HG03103 (cell line): ENCODE results near the gene HIBCH.
"Not testable (repeated sequence)": the region's sequence is repeated elsewhere in the genome, so short reads cannot be mapped to it uniquely, and the experiment has no call there.

Source experiments
- ATAC-seq: cut with Tn5 transposase; IDR thresholded peaks from one replicate; pipeline ENCODE4 v1.9.1; 2021; ENCODE audit warnings: low read depth; ENCODE audit not compliant: unreplicated experiment

The HIBCH gene

DNA sequence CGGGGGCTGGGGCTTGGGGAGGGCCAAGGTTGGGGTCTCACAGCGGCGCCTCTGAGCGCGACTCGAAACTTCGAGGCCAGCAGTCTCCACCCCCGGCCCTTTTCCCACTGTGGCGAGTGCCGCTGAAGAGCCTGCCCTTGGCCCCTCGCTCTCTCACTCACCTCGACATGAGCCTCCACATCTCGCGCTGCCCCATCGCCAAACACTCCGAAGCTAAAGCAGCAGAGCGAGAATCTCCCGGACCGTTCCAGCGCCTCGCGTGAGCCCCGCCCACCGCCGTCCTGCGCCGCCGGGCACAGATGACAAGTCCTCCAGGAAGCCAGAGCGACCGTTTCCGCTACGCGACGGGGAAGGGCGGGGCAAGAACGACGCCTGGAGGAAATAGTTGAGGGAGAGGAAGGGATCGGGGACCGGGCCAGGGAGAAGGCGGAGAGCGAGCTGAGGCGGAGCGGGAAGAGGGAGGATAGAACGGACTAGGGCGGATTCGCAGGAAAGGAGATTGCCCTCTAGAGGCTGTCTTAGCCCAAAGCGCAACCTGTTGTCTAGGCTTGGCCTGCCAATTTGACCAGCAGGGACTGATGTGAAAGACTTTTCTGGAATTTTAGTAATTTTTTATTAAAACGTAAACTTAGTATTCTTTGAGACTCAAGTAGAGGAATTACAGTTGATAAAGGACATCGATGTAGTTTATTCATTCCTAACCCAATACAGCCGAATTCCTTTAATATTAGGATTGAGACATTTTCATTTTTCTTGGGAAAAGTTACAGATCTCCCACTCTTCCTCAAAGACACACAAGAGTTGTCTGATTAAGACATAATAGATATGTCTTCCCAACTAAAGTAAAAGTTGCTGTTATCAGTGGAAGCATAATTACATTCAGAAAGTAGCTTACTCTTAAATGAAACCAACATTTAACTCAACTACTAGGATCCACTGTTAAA, at the start of gene HIBCH:
TSS of gene HIBCH (minus strand) at position 272 of the 944 bp plus-strand sequence. CDS start at position 196, 76 bp downstream.
- ATAC-seq, result peak; percentile 93

DNA sequence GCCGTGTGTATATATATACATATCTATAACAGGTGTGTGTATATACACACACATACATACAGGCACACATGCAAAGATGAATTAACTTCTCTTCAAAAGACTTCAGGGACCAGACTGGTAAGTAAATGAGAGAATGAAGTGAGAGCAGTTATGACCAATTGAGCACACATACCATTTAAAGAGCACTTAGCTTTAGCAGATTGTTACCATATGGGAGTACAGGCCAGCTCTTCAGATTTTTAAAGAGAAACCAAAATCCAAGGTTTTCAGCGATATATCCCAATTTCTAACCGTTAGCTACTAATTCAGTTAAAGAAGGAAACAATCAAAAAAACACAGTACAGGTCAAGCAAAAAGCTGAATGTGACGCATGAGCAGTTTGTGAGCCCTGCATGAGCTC, 47.5 kb upstream of the HIBCH start:
- ATAC-seq, result no peak

- ATAC-seq, result no peak
These were observed 46.7 kb upstream of the HIBCH start for GRCh38 chr2:190366248-190366753.

GRCh38 chr2:190365499-190366204, 46.0 kb upstream of the HIBCH start:
- no peak for ATAC-seq

DNA sequence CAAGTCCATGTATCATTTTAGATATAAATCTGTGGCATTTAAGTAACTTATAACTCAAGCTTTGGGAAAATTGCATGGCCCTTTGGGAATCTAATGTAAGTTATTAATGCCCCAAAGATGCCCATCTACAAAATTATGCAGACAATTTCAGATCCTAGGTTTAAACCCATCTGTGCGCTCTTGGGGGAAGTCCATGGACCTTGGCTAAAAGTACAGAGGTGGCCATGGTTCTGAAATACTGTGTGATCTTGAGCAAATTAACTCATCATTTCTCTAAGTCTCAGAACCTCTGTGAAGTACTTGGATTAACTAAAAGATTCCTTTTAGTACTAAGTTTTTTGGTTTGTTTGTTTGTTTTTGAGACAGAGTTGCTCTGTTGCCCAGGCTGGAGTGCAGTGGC, 43.3 kb upstream of the HIBCH start:
- ATAC-seq, result no peak

GRCh38 chr2:190361572-190361971, 41.9 kb upstream of the HIBCH start:
- no peak for ATAC-seq

GRCh38 chr2:190360965-190361364, 41.3 kb upstream of the HIBCH start:
- no peak for ATAC-seq

GRCh38 chr2:190360561-190360960, 40.9 kb upstream of the HIBCH start:
- no peak for ATAC-seq

- ATAC-seq, result not testable (repeated sequence)
These were observed 39.2 kb upstream of the HIBCH start for GRCh38 chr2:190358655-190359448.

DNA sequence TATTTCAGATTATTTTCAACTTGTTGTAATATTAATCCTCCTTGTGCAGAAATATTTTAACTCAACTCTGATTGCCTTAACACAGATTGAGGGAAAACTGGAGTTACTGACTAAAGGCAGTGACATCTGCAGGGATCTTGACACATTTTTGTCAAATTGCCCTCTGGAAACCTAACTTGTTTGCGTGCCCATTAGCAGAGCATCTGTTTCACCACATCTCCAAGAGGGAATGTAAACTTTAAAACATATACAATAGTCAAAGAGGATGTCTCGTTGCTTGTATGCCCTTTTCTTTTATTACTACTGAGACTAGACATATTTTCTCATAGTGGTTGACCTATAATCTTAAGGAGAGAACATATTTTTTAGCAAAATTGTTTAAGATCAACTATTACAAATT, 38.0 kb upstream of the HIBCH start:
- no peak for ATAC-seq

DNA sequence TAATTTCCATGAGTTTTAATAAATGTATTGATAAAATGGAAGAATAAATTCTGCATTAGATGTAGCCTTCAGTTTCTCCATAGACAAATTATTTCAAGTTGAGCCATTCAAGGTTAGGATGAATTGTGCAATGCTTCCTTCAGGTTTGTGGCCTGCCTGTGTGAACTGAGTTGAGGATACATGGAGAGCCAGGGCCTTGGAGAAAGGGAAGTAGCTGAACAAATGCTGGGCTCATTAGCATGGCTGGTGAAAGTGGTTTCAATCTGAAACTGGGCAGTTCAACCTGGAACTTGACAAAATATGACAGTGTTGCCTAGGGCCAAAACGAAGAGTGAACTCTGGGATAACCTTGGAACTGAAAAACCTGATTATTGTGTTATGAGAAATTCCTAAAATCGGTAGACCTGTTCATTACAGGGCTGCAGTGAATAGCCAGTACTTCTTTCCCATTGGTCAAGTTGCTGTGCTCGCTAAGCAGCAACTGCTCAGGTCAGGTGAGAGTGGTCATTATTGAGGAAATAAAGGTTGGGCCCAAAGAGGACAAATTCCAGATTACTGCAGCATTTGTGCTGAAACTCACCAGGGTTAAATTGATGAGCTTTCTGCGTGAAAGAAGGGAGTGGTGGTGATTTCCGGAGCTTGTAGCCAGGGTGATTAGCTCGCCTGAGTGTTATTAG, 36.5 kb upstream of the HIBCH start:
- no peak for ATAC-seq

DNA sequence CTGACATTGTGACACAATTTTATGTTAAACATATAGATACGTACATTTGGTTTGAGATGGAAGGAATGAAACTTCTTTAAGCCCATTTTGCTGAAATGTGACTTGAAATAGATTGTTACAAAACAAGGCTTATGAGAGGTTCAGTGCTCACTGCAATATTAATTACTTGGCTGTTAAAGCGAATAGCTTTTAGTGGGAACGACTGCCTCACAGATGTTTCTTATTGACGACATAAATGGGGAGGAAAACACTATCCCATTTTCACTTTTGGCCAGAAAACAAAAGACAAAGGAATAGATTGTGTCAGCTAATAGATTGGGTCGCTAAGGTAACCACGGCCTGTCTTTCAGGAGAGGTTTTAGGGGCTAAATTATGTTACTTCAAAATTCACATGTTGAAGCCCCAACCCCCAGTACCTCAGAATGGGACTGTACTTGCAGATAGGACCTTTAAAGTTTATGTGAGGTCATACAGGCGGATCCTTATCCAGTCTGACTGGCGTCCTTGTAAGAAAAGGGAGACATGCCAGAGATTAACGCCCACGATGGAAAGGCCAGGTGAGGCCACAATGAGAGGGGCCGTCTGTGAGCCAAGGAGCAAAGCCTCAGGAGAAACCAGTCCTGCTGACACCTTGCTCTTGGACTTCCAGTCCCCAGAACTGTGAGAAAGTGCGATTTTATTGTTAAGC, 34.5 kb upstream of the HIBCH start:
- ATAC-seq, result no peak

DNA sequence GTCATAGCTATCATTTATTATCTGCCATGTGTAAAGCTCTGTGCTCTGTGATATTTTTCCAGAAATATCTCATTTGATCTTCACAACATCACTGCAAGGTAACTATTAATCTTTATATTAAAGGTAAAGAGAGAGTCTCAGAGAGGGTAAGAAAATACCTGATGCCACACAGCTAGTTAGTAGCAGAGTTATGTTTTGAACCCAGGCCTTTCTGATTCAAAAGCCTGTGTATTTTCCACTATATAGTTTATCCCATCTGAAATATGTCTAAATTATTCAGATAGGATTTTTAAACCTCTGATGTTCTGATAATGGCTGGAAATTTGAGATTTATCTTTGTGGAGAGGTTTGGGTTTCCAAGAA, 33.9 kb upstream of the HIBCH start:
- ATAC-seq, result no peak

- ATAC-seq, result no peak
These were observed 33.3 kb upstream of the HIBCH start for GRCh38 chr2:190352668-190353536.

- ATAC-seq, result no peak
These were observed 32.3 kb upstream of the HIBCH start for GRCh38 chr2:190351955-190352354.

DNA sequence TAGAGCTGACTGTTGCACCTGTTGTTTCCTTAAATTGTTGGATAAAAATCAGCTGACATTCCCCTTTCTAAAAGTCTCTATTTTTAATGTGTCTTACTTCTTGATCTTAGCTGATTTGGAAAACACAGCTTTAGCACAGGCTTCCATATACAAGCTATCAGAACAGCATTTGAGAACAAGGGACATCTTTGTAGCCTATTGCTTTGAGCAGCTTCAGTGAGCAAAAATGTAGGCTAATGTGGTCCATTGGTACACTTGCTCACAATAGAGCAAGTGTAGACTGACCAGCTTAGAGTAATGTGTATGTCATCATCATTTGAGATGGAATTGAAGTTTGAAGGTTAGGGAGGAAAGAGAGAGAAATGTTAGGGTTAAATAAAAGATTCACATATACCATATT, 30.7 kb upstream of the HIBCH start:
- ATAC-seq, result no peak

GRCh38 chr2:190344276-190344827, 24.7 kb upstream of the HIBCH start:
- ATAC-seq, result peak; percentile 48

DNA sequence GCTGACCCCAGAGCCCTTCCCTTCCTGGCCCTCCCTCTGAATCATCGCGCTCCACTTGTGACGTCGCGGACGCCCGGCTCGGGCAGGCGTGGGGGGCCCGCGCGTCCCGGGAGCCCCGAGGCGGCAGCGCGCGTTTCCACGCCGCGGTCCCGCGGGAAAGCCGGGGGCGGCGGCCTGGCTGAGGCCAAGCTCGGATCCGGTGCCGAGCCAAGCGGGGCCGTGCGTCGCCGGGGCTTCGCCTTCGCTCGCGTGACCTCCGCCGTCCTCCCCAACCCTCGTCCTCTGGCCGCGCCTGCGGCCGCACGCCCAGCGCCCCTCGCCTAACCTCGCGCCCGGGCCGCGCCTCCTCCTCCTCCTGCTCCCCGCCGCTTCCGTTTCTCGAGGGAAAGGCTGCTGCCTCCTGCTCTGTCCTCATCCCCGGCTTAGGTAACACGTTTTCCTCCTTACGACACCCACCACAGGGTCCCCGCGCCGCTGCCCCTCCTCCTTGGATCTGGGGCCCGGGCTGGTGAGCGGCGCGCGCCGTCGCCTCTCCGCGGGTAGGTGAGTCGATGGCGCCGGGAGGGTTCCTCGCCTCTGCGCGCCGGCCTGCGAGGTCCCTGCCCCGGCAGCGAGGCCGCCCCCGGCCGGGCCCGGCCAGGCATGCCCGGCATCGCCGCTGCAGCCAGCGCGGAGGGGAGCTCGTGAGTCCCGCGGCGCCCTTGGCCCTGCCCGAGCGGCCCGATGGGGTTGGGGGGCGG, 24.1 kb upstream of the HIBCH start, which contains the start of gene INPP1:
TSS of gene INPP1 (plus strand) at position 54 of the 740 bp plus-strand sequence. CDS start 16,514 bp downstream, outside the sequence.
- peak; percentile 45 for ATAC-seq
